K562 (cell line): ENCODE results near the gene SRRM4. TPM values are rescaled to one million over a fixed set of nuclear protein-coding genes. Genes with fewer than 3 reads are reported as not detected.

Source experiments
- ATAC-seq: fragments of 200-7000 bp; cut with Tn5 transposase; 3 replicates; pipeline ENCODE4 v1.9.1; 2020; ENCODE audit warnings: moderate library complexity
- BruUV-seq: library from RNA; stranded (reverse); fragments of 400-500 nt; replicated peaks from 2 replicates; lab custom pipeline; 2021; lab: Mats Ljungman, UMichigan
- CTCF ChIA-PET: fragments of 300-600 bp; formaldehyde crosslinking; extraction: SDS; loops from one replicate; lab custom pipeline; 2021; ENCODE audit warnings: low intra/inter-chr PET ratio; lab: Yijun Ruan, JAX
- POLR2A ChIA-PET: fragments of 300-600, 350-650 bp; sonication (Branson Sonifier 250); formaldehyde crosslinking; extraction: SDS; loops from one replicate; lab custom pipeline; 2021; ENCODE audit warnings: antibody characterized with exemption, inconsistent platforms; lab: Yijun Ruan, JAX
- DNase-seq, 4 experiments: peaks; one replicate each; pipeline versions ENCODE4 v3.0.0 to v3.0.0-alpha.2; 2011 to 2018; ENCODE audit warnings: low spot score in 3 of 4, mixed read lengths in 3 of 4; ENCODE audit errors: extremely low read depth in 1 of 4
- FAIRE-seq: peaks from 2 replicates; lab custom pipeline; 2011; peaks lifted over from hg19 to GRCh38; lab: Jason Lieb, UNC
- H2AFZ ChIP-seq: 2 replicates; pipeline ENCODE4 v1.6.0; 2011; ENCODE audit warnings: low read depth, low read length, control low read depth, inconsistent platforms
- H3K27ac ChIP-seq: fragments of 200-600 bp; 3 replicates; pipeline ENCODE4 v1.8.0; 2011; ENCODE audit warnings: low read depth, mild to moderate bottlenecking, control low read depth, inconsistent platforms, low read length, moderate library complexity, mixed read lengths; ENCODE audit errors: extremely low read depth
- H3K27me3 ChIP-seq, 2 experiments: fragments of 300-600 bp in 1 of 2; 2 replicates in 1 of 2; 3 replicates in 1 of 2; pipeline versions ENCODE4 v1.6.0 to v1.8.0; 2011; ENCODE audit warnings: inconsistent platforms in 2 of 2, low read length in 2 of 2, mild to moderate bottlenecking in 1 of 2, mixed read lengths in 1 of 2, moderate library complexity in 1 of 2; ENCODE audit not compliant: control insufficient read depth in 2 of 2, insufficient read depth in 2 of 2
- H3K36me3 ChIP-seq: fragments of 300-600 bp; 3 replicates; pipeline ENCODE4 v1.8.0; 2011; ENCODE audit warnings: mild to moderate bottlenecking, low read length, inconsistent platforms; ENCODE audit not compliant: control insufficient read depth, insufficient read depth
- H3K4me1 ChIP-seq, 2 experiments: fragments of 200-600 bp in 1 of 2; replicated peaks in 1 of 2; 2 replicates in 1 of 2; 3 replicates in 1 of 2; pipeline versions ENCODE4 v1.5.1 to v1.8.0; 2011; ENCODE audit warnings: inconsistent platforms in 2 of 2, low read length in 2 of 2, mild to moderate bottlenecking in 1 of 2, mixed read lengths in 1 of 2, moderate library complexity in 1 of 2; ENCODE audit not compliant: control insufficient read depth in 2 of 2, insufficient read depth in 2 of 2
- H3K4me2 ChIP-seq: 2 replicates; pipeline ENCODE4 v1.6.1; 2011; ENCODE audit warnings: low read length, control low read depth, inconsistent platforms, mixed read lengths; ENCODE audit not compliant: insufficient read depth
- H3K4me3 ChIP-seq: fragments of 200-600 bp; sonication (generic), shearing (Covaris generic); 2 replicates; pipeline ENCODE4 v1.5.1; 2016; ENCODE audit warnings: control low read depth, inconsistent platforms
- H3K79me2 ChIP-seq: fragments of 200-600 bp; 3 replicates; pipeline ENCODE4 v1.8.0; 2011; ENCODE audit warnings: low read length, inconsistent platforms; ENCODE audit not compliant: control insufficient read depth, insufficient read depth
- H3K9ac ChIP-seq, 2 experiments: 2 replicates each; pipeline versions ENCODE4 v1.6.0 to v1.6.1; 2011; ENCODE audit warnings: low read depth in 2 of 2, low read length in 2 of 2, control low read depth in 1 of 2, inconsistent platforms in 1 of 2, mild to moderate bottlenecking in 1 of 2, mixed read lengths in 1 of 2; ENCODE audit not compliant: insufficient read depth in 1 of 2
- H3K9me1 ChIP-seq: one replicate; pipeline ENCODE4 v1.6.0; 2011; ENCODE audit warnings: inconsistent platforms, mild to moderate bottlenecking, low read length, moderate library complexity; ENCODE audit not compliant: control insufficient read depth, insufficient read depth
- H3K9me3 ChIP-seq: replicated peaks from 2 replicates; pipeline ENCODE4 v1.5.1; 2011; ENCODE audit warnings: low read depth, low read length, inconsistent platforms; ENCODE audit not compliant: control insufficient read depth, insufficient read depth
- H4K20me1 ChIP-seq: replicated peaks from 2 replicates; pipeline ENCODE4 v1.6.1; 2011; ENCODE audit warnings: low read length, inconsistent platforms, mixed read lengths; ENCODE audit not compliant: control insufficient read depth, insufficient read depth
- ADNP ChIP-seq: fragments of 200-800 bp; sonication (Bioruptor generic); IDR thresholded peaks from 2 replicates; pipeline ENCODE4 v1.6.1; 2016; ENCODE audit warnings: missing genetic modification characterization, missing compliant biosample characterization
- BRD4 ChIP-seq: fragments of 200-600 bp; sonication (generic); IDR thresholded peaks from 2 replicates; pipeline ENCODE4 v1.6.1; 2017; ENCODE audit warnings: inconsistent platforms
- KAT7 ChIP-seq: sonication (generic); formaldehyde crosslinking; IDR thresholded peaks from 2 replicates; pipeline ENCODE4 v1.8.0; 2022; ENCODE audit warnings: missing genetic modification reagents, mild to moderate bottlenecking, borderline replicate concordance
- SIN3B ChIP-seq: fragments of 450-650 bp; IDR thresholded peaks from 2 replicates; pipeline ENCODE4 v1.6.1; 2017; ENCODE audit warnings: low read depth, mild to moderate bottlenecking, moderate library complexity
- ZC3H4 ChIP-seq: sonication (generic); formaldehyde crosslinking; IDR thresholded peaks from 2 replicates; pipeline ENCODE4 v1.9.0; 2021; ENCODE audit warnings: missing genetic modification reagents, borderline replicate concordance
- ZNF668 ChIP-seq: fragments of 250-450 bp; sonication (Bioruptor Pico); IDR thresholded peaks from 2 replicates; pipeline ENCODE4 v1.8.0; 2022; ENCODE audit warnings: mild to moderate bottlenecking, inconsistent platforms
- WGBS: fragments of 100-300 bp; shearing (Covaris generic); methylation state at CpG from one replicate; pipeline ENCODE4 v1.1.6; 2016; ENCODE audit warnings: low coverage, mixed read lengths; ENCODE audit not compliant: insufficient coverage; ENCODE audit errors: missing lambda C conversion rate; 5-methylcytosine and 5-hydroxymethylcytosine counted together
- in situ Hi-C: fragments of 300-500 bp; cut with MboI; formaldehyde crosslinking; loops from 4 replicates; pipeline ENCODE4 v1.15.0; 2018; ENCODE audit warnings: inconsistent platforms, mixed read lengths
- intact Hi-C: fragments of 100-400 bp; cut with micrococcal nuclease; formaldehyde crosslinking; loops from 2 replicates; pipeline ENCODE4 v1.14.2; 2022
- polyA plus RNA-seq, 8 experiments: library from polyadenylated mRNA; depleted of rRNA in 4 of 8; stranded (reverse) in 5 of 8; unstranded in 3 of 8; fragments of >200 nt; fragmentation: Nextera tagmentation in 2 of 8; fragmentation: Illumina TruSeq in 1 of 8; extraction: Ambion mirVana in 2 of 8; extraction: Trizol in 1 of 8; gene quantifications; 2 replicates each; pipeline versions ENCODE4 v1.2.1 to v1.2.3, GENCODE V29; 2011 to 2014; ENCODE audit warnings: inconsistent platforms in 1 of 8, missing spikeins in 1 of 8
- total RNA-seq, 7 experiments: library from RNA; depleted of rRNA in 6 of 7; stranded (reverse); fragments of >200 nt in 6 of 7; fragmentation: Illumina TruSeq in 2 of 7; extraction: Trizol in 2 of 7; gene quantifications; 2 replicates each; pipeline versions ENCODE4 v1.2.1 to v1.2.3, GENCODE V29; 2011 to 2021; ENCODE audit warnings: low replicate concordance in 1 of 7
- TF ChIP-seq, protein P1 (sequence below): fragments of 450-650 bp; formaldehyde crosslinking; IDR thresholded peaks from 2 replicates; pipeline ENCODE4 v1.4.0; 2020; ENCODE audit warnings: mild to moderate bottlenecking
- TF ChIP-seq, protein P2 (sequence below): sonication (generic); formaldehyde crosslinking; IDR thresholded peaks from 2 replicates; pipeline ENCODE4 v1.8.0; 2022; ENCODE audit warnings: mild to moderate bottlenecking, missing genetic modification reagents

SRRM4 gene
- total and polyA plus RNA-seq, 9 of the 15 experiments (the other 6 are each of a cell fraction or from before 2014, with no cell fraction given): not detected

DNA sequence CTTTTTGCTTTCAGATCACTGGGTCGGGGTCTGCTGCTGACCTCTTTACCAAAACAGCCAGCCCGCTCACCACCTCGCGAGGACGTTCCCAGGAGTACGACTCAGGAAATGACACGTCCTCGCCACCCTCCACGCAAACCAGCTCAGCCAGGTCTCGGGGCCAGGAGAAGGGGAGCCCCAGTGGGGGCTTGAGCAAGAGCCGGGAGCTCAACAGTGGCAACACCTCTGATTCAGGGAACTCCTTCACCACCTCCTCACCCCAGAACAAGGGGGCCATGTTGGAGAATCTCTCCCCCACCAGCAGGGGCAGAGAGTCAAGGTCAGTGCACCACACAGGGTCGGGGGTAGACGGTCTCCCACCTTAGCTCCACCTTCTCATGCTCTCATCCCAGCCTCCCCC lies 164.0 kb downstream of the SRRM4 start:
- Histone ChIP-seq H3K36me3 (no peaks in the 10 kb centered on the region), H3K79me2 (no peaks in the 10 kb centered on the region), H3K9me1 (no peaks in the 10 kb centered on the region), H3K9ac (no peak overlapping the region; a peak in 1 of 4 replicates), H4K20me1 (no peaks in the 10 kb centered on the region), H3K27me3 (peaks cover 8 to 21% of the 10 kb centered on the region in 2 experiments; a peak in 4 of 5 replicates), H3K4me2 (no peak overlapping the region), H2AFZ (no peak overlapping the region), H3K4me1 (no peaks in the 10 kb centered on the region), H3K27ac (no peak overlapping the region), H3K4me3 (no peak overlapping the region), H3K9me3 (no peaks in the 10 kb centered on the region)
- FAIRE-seq (no peak), ATAC-seq (no peak), DNase-seq (no peak)
- WGBS: 0% methylated on average over 10 of the region's 13 CpGs
- ChIA-PET POLR2A (interaction anchor here (0.6 to 1.2 kb wide), 2 partner anchors 10 to 136 kb away, joined by 3 to 5 read pairs; no protein-coding TSS in a partner anchor), CTCF (no interaction called here)
- no TSS peak for BruUV-seq
- TF ChIP-seq BRD4 (no peak), SIN3B (no peak), ADNP (tag) (no peak), ZNF668 (CRISPR knock-in tag) (no peak), KAT7 (CRISPR knock-in tag) (no peak), ZC3H4 (CRISPR knock-in tag) (no peak)
- TF ChIP-seq, protein P1, sequence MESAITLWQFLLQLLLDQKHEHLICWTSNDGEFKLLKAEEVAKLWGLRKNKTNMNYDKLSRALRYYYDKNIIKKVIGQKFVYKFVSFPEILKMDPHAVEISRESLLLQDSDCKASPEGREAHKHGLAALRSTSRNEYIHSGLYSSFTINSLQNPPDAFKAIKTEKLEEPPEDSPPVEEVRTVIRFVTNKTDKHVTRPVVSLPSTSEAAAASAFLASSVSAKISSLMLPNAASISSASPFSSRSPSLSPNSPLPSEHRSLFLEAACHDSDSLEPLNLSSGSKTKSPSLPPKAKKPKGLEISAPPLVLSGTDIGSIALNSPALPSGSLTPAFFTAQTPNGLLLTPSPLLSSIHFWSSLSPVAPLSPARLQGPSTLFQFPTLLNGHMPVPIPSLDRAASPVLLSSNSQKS (CRISPR knock-in tag): no peak
- TF ChIP-seq, protein P2, sequence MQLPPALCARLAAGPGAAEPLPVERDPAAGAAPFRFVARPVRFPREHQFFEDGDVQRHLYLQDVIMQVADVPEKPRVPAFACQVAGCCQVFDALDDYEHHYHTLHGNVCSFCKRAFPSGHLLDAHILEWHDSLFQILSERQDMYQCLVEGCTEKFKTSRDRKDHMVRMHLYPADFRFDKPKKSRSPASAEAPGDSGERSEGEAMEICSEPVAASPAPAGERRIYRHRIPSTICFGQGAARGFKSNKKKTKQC (CRISPR knock-in tag): no peak
- intact Hi-C loops (no loop called here), in situ Hi-C loops (no loop called here)
